Measurements from ENCODE around the gene FTO.

The FTO gene

DNA sequence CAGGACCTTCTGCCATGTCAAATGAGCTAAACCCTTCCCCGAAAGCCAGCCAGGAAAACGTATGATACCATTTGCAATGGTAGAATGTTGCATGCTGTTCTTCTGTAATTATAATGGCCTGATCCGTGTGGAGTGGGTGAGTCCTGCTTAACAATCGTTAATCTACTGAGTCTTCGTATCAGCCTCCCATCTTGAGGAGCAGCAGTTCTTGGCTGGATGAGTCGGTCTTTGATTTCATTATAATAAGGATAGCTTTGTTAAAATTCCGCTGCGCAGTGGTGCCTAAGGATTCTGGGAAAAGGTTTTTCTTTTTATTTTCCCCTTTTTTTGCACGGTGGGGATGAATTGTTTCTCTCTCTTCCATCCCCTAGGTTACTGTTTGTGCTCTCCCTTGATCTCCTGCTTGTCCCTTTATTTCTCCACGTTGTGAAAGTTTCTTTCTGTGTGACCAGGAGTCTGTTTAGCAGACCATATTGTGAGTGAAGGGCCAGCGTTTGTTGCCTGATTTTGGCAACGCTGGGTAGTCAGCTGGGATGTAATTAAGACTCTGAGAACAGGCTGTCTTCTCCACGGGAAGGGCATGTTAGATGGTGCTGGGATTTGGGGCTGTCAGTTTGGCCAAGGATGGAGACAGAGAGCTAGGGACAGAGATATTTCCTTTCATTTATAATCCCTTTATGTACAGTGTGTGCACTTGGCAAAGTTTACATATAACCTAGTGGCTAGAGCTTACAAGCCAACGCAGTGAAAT lies 263.0 kb downstream of the FTO start:
- no peak for DNase-seq (ENCODE audit: low read depth)

DNA sequence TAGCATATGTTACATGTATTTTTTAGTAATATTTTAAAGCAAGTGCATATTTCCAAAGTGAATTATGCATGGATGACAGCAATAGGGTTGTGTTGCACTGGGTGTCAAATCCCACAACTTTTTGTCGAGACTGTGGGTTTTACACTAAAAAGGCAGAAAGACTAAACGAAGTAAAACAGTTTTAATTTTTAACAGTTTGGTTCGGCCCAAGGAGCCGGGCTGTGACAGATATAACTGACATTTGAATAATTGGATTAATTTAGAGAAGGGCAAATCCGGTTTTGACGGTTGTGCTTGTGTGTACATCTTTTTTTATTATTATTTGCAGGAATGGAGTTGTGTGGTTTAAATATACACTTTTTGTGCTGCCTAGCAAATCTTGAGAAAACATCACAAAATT lies 263.6 kb downstream of the FTO start:
- no peak for DNase-seq (ENCODE audit: low read depth)

DNA sequence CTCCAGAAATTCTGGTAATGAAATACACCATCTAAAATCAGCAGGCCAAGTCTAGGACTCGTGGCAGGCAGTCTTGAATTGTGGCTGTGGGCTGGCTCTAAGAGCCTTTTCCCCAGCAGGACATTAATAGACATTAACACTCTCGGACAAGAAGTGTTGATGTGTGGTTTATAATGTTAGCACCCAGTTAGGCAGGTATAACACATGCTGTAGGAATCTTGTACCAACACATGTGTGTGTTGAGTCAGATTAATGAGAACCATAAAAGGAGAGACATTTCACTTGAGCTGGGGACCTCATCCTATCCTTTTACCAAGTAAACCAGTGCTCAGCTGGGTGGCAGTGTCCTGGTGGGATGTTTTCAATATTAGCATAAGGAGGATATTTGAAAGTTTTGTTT lies 264.5 kb downstream of the FTO start:
- DNase-seq (ENCODE audit: low read depth), result no peak

DNA sequence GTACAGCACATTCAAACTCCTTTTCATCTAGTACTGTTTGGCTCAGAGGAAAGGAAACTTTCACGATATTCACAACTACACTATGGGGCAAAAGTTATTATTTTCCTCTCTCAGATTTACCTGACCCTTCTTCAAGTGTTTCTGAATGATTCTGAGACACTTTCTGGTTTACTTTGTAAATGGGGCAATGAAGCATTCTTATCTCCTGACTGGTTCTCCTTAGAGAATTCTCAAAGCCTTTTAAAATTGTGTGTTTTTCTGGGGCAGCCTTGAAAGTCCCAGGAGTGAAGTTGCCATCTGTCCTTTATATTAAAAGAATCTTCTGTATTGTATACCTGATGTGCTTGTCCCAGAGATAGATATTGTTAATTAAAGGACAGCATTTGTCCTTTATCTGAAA lies 264.9 kb downstream of the FTO start:
- no peak for DNase-seq (ENCODE audit: low read depth)

DNA sequence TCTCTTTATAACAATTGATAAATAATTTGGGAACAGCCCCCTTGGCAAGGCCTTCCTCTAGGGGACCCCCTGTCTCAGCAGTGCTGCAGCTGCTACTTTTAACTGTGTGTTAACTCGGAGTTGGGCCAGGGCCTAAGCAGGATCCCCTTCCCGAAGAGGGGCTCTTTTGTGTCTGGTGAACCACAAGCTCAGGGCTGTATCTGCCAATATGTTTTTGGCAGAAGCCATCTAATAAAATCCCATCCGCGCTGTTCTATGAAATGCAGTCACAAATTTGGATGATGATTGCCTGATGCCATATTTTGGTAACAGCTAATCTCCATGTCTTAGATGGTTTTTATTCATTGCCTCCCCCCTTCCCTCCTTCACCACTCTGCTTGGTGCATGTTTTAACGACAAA lies 267.7 kb downstream of the FTO start:
- DNase-seq (ENCODE audit: low read depth), result no peak

DNA sequence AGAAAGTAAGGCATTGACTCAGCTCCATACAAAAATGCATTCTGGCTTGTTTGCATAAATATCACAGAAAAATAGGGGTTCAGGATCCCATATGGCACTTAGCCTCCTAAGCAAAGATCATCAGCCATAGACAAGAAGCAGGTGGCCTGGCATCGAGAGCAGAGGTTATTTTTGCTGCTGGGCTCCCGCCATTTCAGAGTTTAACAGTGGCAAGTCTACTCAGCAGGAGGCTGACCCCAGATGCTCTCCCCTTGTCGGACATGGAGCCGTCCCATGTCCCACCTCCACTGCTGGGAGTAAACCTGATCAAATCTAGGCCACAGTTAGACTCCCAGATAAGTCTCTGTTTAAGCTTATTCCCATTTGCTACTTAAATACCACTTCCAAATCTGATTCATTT lies 269.1 kb downstream of the FTO start:
- no peak for DNase-seq (ENCODE audit: low read depth)

DNA sequence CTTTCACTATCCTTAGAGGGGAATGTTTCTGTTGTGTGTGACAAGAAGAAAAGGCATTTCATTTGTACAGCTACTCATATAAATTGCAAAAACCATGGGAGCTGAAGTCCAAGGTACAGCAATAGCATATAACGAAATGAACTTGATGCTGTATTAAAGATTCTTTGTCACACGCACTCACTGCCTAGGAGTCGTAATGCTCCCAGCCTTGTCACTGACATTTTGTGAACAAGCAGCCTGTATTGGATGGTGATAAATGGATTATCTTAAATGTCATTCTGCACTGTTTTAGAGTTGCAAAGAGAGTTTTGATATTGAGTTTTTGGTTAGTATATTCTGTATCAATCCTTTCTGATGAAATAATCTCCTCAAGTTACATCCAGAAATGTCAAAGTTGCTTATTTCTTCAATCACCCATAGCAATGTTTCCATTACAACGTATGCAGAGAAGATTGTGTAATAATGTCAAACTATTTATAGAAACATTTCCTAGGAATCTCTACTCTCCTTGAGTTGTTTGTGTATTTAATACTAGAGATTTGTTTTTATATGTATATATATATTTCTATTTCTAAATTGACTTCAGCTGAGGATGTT lies 270.6 kb downstream of the FTO start:
- no peak for DNase-seq (ENCODE audit: low read depth)

DNA sequence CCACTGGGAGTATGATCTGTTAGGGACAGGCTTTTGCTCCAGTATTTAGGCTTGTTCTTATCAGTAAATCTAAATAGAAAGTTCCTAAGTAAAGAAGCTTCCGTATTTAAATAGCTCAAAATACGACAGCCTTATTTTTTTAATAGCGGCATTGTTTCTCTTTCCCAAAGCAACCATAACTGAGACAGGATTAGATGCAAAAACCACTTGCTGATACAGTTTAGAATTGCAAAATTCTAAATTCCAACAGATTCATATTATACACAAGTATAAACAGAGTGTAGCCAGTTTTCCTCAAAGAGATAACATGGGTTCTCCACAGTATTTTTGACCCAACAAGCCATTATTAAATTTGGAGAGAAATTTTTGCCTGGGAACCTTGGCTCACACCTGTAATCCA lies 276.7 kb downstream of the FTO start:
- no peak for DNase-seq (ENCODE audit: low read depth)

DNA sequence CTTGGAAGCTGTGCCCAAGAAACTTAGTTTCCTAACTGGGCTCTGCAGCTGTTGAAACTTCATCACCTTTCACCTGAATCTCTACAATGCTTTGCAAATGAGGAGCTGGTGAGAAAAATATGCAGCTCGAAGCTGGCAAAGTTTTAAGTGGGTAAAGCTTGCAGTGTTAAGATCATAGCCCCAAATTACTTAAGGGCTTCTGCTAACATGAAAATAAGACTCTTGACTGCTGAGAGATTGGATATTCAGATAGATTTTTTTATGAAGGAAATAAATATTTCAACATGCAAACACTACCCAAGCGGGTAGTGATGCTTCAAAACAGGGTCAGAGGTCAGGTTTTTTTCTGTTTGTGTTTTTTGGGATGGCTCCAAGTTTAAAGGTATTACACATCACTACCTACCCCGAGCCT lies 278.7 kb downstream of the FTO start:
- DNase-seq (ENCODE audit: low read depth), result no peak

DNA sequence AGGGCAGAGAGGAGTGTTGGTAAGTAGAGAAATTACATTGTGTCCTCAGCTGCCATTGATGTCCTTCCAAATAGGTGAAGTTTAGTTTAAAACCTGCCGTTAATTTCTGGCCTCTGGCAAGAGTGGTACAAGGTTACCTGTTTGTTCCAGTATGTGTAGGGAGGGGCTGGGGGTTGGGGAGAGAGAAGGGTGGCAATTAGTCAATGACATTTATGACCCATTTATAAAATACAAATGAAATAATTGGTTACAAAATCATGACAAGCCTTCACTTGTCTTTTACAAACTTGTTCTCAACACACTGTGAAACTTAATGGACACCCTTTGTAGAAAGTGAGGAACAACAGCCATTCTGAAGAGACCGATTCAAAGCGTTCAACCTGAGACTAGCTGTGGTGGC lies 281.0 kb downstream of the FTO start:
- DNase-seq (ENCODE audit: low read depth), result no peak

DNA sequence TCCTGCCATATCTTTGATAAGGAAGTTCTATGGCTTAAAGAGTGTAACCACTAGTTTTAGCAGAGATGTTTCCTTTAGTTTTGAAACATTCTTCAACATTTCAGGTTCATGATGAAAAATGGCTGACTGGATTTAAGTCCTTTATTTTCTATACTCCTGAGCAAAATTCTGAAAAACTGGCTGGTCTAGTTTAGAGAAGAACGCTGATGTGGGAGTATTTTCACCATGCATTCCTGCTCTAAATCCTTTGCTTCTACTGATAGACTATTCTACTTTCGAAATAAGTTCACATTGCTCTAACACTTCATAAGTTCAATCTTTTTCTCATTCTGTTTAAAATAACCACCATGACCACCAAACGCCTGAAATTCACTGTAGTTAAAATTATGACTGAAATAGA lies 281.9 kb downstream of the FTO start:
- no peak for DNase-seq (ENCODE audit: low read depth)

DNA sequence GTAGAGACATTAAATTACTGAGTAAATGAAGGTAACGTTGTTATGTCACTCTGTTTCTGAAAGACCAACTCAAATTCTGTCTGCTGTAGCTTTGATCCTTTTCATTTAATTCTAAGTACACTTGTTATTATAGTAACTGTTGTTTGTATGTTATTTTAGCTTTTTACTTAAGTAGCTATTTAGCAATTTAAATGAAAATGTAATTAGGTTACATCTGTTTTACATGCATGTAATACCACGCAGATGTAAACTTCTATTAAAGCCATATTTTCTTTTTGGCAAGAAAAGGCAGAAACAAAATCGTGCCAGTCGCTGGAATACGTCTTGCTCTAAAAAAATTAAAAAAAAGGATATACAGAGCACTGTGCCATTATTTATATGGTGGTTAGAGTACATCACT lies 282.8 kb downstream of the FTO start:
- no peak for DNase-seq (ENCODE audit: low read depth)

DNA sequence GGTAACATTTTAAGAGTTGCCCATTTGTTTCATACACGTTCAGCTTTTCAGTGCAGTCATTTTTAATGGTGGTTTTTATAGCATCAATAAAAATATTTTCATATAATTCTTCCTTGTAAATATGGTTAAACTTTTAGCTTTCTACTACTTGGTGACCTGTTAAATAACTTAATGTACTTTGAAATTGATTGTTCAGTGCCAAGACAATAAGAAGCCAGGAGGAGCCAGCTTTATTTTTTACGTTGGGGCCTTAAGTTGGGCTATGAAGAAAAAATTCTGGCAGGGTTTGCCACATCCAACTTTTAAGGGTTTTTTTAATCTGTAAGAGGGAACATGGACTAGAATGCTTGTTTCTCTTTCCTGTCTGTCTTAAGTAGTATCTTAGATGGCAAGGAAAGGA lies 284.2 kb downstream of the FTO start:
- DNase-seq (ENCODE audit: low read depth), result no peak

DNA sequence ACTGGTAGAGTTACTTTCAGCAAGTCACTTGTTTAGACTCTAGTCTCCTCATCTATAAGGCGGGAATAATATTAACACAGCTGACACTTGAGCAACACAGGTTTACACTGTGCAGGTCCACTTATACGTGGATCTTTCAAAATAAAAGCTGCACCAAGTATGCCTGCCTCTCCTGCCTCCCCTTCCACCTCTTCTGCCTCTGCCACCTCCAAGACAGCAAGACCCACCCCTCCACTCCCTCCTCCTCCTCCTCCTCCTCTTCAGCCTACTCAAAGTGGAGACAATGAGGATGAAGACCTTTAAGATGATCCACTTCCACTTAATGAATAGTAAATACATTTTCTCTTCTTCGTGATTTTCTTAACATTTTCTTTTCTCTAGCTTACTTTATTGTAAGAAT lies 285.6 kb downstream of the FTO start:
- no peak for DNase-seq (ENCODE audit: low read depth)

DNA sequence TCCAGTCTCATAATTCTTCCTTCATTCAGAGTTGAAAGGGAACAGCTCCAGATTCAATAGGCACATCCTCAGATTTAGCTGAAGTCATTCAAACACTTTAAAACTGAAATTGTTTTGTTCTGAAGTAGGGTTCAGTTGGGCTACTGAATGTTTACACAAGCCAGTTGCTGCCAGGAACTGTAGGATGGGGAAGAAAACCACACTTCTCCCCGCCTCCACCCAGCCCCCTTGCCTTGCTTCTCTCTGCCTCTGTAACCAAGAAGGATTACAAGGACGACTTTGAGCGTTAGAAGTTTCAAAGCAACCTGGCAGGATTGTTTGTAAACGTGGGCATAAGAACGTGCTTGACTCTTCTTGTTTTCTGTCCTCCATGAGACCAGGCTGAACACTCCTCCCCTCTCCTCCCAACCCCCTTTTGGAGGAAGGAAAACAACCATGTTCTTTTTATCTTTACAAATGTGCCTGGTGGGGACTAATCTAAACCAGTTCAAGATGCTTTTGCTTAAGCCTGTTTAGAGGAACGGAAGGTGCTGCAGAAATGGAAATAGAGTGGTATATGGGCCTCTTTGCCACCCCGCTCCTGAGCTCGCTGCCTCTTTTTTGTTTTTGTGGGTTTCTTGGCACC lies 287.9 kb downstream of the FTO start:
- DNase-seq (ENCODE audit: low read depth), result no peak

DNA sequence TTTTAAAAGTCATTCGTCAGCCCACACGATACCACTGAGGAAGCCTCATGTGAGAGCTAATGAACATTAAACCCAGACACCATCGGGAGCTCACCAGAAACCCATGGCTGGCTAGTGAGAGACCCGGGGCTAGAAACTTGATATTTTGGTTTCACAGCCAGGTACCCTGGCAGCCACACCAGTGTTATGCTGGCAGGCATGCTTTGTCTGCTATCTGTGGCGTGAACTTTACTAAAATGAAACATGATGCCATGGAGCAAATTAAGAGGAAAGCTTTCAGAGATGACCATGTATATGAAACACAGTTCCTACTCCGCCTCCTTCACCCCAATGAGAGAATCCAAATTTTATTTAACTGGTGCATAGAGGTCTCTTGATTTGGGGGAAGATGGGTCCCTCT lies 291.4 kb downstream of the FTO start:
- no peak for DNase-seq (ENCODE audit: low read depth)

DNA sequence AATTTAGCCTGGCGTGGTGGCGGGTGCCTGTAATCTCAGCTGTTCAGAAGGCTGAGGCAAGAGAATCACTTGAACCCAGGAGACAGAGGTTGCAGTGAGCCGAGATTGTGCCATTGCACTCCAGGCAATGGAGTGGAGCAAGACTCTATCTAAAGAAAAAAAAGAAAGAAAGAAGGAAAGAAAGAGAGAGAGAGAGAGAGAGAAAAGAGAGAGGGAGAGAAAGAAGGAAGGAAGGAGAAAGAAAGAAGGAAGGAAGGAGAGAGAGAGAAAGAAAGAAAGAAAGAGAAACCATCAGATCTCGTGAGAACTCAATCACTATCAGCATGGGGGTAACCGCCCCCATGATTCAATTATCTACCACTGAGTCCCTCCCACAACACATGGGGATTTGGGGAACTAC lies 293.0 kb downstream of the FTO start:
- no peak for DNase-seq (ENCODE audit: low read depth)

DNA sequence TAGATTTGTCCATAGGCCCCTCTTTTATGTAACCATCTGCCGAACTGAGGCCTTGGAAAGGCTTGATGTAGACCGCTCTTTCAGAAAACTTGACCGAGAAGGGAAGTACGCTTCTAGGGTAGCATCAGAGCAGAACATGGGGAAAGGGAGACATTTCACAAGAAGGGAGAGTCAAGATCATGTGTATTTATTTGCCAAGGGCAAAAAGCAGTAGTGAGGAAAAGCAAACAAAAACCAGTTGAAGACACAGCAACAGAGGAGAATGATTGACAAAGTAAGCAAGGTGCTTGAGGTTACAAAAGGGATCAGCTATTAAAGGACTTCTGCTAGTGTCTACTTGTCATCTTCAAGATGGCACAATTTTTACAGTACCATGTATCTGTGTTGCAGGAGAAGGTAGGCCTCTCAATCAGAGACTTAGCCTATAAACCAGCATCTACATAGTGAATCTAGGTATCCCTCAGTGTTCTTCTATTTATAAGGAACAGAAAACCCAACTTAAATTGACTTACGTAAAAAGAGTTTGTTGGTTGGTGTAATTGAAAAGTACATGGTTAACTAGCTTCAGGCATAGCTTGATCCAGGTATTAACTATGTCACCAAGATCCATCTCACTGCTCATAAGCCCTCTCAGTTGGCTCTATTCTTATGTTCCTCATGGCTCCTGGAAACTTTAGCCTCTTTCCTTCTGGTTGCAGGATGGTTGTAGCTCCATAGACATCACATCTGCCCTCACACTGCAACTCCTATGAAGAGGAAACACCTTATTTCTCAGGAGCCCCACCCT lies 294.3 kb downstream of the FTO start:
- DNase-seq (ENCODE audit: low read depth), result no peak

DNA sequence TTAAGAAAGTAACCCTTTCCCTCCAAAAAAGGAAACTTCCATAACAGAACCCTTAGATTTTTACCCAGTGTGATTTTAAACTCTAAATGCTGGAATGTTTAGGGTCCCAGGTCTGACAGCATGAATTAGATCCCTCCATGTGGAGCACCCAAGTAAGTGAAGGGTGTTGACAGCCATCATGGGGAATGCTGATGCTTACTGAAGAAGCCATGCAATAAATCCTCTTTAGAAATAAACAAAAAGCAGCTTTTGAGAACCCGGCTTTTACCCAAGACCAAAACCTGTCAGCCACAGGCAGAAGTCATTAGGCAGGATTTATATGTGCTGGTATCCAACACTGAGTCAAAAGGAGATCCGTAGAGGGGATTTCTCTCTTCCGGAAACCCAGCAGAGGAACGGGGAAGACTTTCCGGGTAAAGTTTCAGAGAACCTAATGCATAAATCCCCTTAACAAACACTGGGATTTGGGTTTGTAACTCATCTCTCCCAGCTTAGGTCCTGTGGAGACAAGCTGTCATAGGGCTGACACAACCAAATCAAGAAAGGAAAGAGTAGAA lies 295.1 kb downstream of the FTO start:
- DNase-seq (ENCODE audit: low read depth), result no peak

DNA sequence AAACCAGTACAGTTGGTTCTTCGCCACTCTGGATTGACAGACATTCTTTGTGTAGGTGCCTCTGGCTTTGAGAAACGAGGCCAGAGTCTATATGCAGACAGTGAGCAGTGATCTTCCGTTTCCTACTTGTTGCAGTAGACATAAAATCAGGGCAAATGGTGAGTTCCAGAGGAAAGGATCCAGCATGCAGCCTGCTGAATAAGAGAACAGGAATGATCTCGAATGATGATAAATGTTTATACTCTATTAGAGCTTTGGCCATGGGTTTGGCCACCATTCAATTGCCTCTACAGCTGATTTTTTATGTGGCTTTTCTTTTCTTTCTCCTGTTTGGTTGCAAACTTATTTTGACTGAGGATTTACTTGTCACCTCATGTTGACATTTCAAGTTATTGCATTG lies 295.9 kb downstream of the FTO start:
- no peak for DNase-seq (ENCODE audit: low read depth)

DNA sequence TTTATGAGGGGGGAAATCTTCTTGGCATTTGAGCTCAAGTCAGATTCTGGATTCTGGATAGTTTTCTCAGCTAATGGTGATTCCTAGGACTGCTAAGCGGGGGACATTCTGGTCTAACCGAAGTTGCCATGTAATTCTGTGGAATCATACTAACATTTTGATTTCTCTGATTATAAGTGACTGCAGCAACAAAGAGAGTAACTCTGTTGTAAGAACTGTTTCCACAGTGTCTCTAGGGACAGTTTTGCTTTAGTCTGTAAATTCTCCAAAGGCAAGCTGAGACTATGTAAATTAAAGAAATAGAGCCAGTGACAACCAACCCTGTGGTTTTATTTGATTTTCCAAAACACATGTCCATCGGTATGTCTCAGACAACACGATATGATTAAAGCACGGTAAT lies 296.4 kb downstream of the FTO start:
- DNase-seq (ENCODE audit: low read depth), result no peak

DNA sequence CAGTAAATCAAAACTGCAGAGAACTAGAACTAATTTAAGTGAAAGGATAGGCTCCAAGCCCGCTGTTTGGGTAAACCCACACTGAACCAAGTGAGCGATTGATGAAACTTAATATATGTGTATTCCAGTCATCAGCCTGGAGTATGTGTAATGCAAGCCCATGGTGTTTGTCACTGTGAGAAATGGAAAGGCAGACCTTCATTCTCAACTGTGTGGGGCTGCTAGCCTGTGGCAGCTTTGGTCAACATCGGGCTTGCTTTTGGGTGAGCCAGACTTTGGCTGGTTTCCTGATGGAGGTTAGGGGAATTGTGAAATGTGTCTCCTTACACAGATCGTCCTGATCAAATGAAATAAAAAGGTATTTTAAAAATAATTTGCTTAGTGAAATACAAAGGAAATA lies 302.7 kb downstream of the FTO start:
- no peak for DNase-seq (ENCODE audit: low read depth)

DNA sequence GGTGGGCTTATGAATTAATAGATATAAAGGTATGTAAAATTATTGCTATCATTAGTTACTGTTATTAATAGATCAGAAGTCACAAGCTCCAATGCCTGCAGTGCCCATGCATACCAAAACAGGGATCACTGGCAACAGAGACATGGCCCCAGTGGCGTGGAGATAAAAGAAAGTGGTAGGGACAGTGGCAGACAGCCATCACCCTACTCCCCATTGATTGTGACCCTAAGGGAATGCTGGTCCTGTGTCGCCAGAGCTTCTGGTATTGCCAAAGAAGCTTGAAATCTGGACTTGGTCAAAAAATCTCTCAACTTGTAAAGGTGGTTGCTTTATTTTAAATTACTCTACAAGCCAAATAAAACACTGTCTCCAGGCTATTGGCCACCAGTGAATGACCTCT lies 303.5 kb downstream of the FTO start:
- no peak for DNase-seq (ENCODE audit: low read depth)

Measured in stimulated activated CD8-positive, alpha-beta memory T cell treated with anti-CD3 and anti-CD28 coated beads, Interleukin-12 subunit alpha, Interleukin-12 subunit beta, amount 100 ng/mL, for 4 hours (primary cell).